GM03348 (cell line): ENCODE data around the gene GP9.
"Not testable (repeated sequence)": the region's sequence is repeated elsewhere in the genome, so short reads cannot be mapped to it uniquely, and the experiment has no call there.

ENCODE experiments used
- DNase-seq: peaks from one replicate; pipeline ENCODE4 v3.0.0; 2012; ENCODE audit warnings: low spot score

GP9 gene

DNA sequence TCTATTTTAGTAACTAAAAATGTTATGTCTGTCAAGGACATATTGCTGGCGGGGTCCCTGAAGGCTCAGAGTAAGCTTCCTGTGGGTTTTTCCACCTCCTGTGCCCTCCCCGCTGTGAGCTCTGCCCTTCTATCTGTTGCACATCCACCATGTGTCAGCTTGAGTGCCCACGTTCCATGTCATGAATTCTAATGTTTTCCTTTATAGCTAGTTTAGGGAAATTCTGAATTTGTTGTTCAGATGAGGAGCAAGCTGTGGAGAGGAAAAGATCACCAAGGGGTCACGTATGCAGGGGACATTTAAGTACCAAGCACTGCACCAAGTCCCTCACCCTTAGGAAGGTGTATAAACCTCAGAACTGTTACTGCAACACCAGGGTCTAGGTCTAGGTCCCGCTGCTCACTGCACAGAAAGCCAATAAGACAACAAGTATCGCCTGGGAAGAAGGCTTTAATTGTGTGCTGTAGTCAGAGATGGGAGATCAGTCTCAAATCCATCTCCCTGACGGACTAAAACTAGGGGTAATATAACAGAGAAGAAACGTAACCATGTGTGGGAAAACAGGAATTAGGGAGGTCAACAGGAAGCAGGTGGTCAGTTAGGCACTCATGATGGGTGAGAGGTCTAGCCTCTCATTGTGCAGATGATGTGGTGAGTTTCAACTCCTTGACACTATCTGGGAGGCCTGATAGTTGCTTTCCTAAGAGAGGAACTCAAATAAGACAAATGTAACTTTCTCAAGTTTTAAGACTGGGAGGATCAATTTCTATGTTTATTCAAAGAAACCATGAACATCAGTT is 9.7 kb downstream of the GP9 start:
- DNase-seq: no peak

DNA sequence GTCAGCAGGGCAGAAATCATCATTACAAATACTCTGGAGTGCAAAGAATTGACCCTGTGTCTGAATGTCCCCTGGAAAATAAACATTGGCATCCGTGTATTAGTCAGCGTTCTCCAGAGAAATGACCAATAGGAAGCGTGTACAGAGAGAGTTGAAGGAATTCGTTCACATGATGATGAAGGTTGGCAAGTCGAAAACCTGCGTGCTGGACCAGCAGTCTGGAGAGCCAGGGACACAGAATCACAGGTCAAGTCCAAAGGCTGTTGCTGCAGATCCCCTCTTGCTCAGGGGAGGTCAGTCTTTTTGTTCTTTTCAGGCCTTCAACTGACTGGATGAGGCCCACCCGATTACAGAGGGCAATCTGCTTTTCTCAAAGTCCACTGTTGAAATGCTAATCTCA is 16.6 kb downstream of the GP9 start:
- DNase-seq: no peak

DNA sequence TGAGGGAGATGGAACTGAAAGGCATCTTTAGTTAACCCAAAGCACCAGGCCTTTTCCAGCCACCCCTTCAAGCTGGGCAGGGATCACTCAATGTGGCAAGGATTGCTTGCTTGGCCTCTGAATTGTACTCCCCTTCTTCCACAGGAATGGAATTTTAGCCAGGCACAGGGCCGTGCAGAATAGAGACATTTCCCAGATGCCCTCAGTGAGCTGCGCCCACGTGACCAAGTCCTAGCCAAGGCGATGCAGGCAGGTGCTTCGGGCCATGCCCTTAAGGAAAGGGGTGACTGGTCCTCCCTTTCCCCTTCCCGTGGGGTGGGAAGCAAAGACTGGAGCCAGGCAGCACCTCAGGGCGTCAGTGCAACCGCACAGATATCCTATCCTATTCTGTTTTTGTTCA is 17.9 kb downstream of the GP9 start:
- no peak for DNase-seq

DNA sequence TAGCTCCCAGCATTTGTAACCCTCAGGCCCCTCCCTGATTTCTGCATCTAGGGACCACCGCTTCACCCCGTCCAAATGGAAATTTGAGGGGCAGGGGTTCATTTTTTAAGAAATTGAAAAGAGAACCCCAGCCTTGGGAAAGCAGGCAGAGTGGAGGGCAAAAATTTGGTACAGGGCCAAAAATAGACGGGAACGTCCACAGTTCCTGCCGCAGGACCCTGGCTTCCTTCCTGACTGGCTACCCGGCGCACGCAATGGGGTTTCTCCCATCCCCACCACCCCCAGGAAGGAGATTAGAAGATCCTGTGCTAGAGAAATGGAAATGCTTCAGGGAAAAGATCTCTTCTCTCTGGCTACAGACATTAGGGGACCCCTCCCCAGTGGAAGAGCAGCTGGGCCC is 20.9 kb downstream of the GP9 start:
- DNase-seq: no peak

DNA sequence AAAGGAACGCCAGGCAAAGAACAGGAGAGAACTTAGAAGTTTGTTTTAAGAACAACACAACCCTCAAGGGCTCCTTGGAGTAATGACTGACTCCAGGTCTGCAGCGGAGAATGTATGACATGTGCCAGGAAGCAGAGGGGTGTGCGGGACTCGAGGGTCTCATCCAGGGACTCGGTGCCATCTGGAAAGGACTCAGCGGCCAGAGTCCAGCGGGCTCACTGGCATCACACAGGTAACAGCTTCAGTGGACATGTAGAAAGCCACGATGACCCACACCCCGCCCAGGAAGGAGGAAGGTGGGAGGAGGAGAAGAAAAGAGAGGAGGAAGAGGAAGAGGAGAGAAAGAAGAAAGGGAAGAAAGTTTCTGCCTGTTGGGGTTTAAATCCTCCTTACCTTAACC is 21.4 kb downstream of the GP9 start:
- DNase-seq: no peak

DNA sequence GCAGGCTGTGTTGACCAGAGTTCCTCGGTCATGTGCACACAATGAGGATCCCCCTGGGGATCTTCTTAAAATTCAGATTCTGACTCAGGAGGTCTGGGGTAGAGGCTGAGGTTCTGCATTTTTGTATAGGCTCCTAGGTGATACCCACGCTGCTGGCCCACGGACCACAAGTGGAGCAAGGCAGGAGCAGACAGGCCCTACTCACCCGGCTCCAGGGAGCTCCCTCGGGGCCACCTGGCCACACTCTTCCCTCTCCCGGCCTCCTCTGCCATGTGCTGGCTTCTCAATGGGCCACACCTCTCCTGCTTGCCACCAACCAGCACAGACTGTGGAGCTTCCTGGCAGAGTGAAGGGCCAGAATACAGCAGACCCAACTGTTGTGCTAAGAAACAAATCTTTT is 23.9 kb downstream of the GP9 start:
- DNase-seq: no peak

DNA sequence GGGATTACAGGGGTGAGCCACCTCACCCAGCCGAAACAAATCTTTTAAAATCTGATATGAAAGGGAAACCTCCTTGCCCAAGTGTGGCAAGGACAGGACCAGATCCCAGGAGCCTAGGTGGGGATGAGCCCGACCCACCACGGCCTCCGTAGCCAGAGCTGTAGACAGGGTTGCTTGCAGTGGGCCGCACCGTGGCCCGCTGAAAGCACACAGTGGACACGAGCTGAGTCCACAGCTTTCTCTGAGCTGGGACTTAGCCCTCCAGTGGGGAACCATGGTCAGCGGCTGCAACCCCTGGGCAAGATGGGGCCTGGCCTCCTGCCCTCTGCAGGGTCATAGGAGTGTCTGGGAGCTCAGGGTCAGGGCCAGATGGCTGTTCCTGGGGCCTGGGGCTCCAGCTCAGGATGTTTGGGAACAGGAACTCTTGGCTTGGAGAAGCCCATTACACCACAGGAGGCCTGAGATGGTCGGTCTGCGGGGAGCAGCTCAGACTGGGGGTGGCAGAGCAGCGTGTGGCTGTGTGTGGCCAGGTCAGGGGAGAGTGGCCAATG is 24.7 kb downstream of the GP9 start:
- no peak for DNase-seq

DNA sequence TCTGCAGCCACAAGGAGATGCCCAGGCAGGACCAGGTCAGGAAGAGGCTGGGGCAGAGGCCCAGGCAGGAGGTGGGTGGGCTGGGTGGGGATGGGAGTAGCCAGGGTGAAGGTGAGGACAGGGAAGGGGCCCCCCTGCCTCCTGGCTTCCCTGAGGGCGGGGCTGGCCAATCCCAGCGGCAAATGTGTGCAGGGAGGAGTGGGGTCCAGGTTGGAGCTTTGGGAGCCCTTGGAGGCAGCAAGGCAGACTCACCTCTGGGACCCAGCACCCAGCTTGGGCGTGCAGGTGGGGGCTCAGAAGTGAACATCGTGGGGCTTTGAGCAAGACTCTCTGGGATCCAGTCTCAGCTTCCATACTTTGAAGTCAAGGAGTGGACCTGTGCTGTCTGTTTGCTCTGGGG is 25.2 kb downstream of the GP9 start:
- no peak for DNase-seq

GRCh38 chr3:129087138-129087702 is 26.6 kb downstream of the GP9 start:
- peak; percentile 65 for DNase-seq

DNA sequence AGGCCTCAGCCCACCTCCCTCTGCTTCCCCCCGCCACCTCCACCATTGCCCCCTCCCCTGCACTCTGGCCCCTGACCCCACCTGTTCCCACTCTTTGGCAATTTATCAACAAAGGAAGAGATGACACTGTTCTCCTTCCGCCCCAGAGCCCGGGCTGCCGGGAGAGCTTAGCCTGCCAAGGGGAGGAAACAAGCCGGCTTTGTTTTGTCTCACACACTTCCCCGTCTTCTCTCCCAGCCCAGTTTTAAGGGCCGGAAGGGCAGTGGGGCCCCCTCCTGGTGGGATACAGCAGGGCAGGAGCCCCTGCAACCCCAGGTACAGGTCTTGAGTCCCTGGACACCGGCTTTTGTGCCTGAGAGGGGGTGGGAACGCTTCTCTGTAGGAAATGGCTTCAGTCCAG is 27.3 kb downstream of the GP9 start:
- DNase-seq: not testable (repeated sequence)

DNA sequence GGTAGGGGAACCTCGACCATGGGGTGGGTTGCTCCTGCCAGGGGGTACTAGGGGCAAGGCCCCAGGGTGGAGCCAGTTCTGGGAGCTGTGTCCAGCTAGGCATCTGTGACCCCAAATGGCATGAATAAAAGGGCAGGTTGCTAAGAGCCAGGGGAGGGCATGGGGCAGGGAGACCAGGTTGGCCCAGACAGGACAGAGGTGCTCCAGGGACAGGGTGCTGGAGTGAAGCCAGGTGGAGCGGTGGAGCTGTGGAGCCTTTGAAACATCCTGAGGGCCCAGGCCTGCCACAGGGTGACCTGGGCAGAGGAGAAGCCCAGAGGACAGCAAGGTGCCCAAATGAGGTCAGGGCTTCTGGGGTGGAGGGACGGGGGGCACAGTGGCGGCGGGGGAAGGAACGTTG is 27.7 kb downstream of the GP9 start:
- not testable (repeated sequence) for DNase-seq

DNA sequence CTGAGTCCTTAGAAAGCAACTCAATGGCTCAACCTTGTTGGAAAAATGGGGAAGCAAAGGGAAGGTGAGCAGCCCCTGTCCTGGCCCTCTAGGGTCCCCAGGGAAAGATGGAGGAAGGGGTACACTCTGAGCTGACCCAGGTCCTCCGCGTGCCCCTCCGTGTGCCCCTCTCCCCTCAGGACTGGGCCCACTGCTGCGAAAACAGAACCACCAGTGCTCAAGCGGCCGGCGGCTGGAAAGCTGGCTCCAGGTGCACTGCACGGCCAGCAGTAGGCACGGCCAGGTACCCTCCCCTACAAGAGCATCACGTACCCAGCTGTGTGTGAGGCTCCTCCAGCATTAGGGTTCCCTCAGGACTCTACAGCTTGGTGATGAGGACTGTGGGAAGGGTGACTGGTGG is 34.7 kb downstream of the GP9 start:
- DNase-seq: no peak

DNA sequence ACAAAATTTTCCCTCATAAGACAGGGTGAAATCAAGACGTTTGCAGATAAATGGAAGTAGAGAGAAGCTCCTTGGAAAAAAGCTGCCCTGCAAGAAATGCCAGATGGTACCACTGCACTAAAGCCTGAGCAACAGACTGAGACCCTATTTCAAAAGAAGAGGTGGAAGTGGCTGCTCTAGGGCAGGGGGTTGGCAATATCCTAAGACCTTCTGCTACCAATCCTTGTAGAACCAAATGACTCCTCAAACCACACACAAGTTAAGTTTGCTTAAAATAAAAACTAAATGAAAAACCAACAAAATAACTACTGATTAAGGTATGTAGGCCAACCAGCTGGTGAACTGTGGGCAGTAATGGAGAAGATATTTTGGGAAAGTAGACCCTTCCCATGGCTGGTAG is 39.7 kb downstream of the GP9 start:
- DNase-seq: no peak

DNA sequence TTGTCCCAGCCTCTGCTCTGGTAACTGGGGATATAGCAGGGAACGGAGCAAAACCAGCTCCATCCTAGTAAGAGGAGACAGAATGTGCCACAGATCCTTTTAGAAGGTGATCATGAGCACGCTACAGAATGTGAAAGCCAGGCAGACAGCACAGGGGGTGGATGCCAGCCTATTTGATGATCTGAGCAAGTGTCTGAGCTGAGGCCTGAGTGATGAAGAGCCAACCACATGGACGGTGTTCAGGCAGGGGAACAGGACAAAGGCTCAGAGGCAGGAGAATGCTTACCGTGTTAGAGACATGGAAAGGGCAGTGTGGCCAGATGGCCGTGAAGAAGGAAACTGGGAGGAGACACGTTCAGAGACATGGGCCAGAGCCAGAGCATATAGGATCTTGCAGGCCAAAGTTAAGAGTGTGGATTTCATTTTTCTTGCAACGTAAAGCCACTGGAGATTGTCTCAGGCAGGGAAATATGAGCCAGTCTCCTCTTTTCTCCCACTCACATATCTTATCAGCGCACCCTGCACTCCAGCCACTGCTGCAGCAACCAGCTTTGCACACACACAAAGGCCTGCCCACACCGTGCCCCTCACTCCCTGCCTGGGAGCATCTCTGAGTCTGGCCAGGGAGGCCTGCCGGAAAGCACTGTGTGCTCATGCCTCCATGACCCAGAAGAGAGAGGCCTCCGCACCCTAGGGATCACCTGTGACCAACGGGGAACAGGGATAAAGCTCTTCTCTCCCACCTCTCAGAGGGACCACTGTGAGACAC is 41.0 kb downstream of the GP9 start:
- DNase-seq: no peak

- DNase-seq: no peak
Observed at GRCh38 chr3:129103296-129103695, 42.7 kb downstream of the GP9 start.

GRCh38 chr3:129104051-129104450 is 43.5 kb downstream of the GP9 start:
- no peak for DNase-seq

DNA sequence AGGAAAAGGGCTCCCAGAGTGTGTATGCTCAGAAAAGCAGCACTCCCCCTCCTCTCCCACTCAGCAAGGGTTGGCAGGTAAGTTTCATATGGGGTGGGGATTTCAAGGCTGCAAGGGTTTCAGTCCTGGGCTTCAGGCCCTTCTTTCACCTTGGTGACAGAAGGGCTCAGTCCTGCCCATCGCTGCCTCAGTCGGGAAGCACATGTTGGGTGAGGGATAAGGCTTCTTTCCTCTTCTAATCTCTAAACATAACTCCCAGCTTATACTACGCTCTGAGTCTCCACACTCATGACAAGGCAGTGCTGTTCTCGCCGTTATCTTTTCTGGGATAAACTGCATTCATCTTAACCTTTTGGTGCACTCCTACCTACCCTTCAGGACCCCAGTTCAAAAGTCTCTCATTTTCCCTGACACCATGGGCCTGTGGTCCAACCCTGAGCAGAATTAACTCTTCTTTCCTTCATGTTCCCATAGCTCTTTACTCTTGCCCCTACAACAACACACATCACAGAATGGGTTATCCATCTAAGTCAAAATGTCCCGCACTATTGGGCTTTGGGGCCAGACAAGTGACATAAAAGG is 44.0 kb downstream of the GP9 start:
- DNase-seq: no peak

DNA sequence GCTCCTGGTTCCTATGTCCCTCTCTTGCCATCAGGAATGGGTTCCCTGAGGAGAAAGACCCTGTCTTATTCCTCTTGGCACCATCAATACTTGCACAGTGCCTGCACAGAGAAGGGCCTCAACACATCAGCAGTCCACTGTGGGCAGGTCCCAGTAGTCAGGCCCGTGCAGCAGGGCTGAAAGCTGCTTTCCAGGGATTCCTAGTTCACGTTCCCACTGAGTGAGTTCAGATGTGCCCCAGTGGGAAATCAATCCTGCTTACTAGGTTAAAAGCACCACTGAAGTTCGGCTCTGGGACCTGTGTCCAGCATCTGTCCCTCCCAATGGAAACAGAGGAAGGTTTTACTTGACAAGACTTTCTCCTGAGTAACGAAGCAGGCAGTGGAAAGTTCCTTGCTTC is 45.3 kb downstream of the GP9 start:
- no peak for DNase-seq

DNA sequence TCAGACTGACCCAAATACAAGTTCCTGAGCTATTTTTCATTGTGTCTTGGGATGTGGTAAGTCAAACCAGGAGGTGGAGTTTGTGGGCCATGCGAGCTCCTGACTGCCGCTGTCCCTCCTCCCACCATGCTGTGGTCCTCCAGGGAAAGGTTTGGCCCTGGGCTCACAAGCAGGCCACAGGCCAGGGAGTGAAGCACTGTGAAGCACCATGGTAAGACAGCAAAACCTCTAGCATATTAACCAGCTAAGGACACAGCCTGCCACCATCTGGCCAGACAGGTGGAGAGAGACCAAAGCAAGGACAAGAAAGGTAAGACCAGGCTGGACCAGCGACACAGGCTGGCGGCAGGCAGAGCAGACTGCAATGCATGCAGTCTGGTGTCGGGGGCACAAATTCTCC is 45.7 kb downstream of the GP9 start:
- no peak for DNase-seq

- DNase-seq: no peak
Observed at GRCh38 chr3:129106866-129107565, 46.4 kb downstream of the GP9 start.

DNA sequence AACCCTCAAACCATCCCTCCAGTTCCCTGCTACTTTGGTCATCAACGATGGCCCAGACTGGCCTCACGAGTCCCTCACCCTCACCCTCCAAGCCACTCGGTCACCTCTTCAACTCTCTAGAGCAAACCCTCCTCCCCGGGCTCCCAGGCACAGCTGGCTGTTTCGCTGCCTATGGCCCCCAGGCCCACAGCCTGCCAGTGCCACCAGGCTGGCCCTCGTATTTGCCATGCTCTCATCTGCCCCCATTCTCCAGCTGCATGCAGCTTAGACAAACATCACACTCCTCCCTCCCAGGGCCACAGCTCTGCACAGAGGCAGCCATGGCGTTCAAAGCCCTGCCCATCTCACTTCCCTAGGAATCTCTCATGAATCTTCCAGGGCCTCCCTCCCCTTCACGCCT is 47.2 kb downstream of the GP9 start:
- no peak for DNase-seq
